ENCODE measurements around the gene PARD3.

DNA sequence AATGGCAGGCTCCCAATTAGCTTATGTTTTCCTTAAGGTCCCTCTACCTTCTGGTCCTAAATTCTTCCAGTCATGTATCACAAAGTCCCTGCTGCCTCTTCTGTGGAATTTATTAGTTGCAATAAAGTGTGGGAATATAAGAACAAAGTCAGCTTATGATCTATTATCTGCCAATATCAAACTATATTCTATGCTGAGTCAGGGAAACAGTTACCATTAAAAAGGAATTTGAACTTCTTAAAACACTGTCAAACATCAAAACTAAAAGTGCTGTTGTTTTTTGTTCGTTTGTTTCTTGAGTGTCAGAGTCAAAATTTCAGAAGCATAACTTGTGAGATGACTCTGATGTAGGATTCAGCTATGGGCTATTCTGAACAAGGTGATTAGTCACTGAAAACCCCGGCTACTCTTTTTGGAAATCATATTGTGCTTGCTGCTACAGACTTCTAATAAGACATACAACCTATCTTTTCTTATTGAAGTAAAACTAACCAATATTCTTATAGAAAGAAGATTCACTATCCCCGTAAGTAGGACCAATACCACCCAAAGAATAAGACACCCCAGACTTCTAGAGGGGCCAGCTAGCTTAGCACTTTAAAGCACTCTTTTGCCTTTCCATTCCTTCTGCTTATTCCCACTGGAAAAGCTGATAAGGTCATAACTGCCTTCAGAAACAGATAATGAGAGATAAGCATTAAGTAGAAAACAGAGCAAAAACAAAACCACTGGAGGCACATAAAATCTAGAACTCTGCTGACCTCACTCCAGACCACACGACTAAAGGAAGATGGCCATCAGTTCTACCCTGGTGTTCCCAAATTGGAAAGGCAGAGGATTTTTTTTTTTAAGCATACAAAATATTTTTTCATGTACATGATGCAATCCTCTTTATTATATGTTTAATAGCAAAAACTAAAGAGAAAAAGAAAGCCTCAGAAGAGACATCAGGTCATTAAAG lies 370.6 kb downstream of the PARD3 start:
- TF ChIP-seq CTCF (IDR thresholded peaks at IDR 0.05) (no peak), POLR2A (IDR thresholded peaks at IDR 0.05) (no peak)
